ENCODE measurements around the gene ANKRD44. TPM values are rescaled to one million over a fixed set of nuclear protein-coding genes. Genes with fewer than 3 reads are reported as not detected.
A peak's percentile ranks its signal among the peaks of the same experiment; 100 is the strongest.

Gene ANKRD44
- total RNA-seq, 1 donor from 2014 or later: 16.9 TPM

DNA sequence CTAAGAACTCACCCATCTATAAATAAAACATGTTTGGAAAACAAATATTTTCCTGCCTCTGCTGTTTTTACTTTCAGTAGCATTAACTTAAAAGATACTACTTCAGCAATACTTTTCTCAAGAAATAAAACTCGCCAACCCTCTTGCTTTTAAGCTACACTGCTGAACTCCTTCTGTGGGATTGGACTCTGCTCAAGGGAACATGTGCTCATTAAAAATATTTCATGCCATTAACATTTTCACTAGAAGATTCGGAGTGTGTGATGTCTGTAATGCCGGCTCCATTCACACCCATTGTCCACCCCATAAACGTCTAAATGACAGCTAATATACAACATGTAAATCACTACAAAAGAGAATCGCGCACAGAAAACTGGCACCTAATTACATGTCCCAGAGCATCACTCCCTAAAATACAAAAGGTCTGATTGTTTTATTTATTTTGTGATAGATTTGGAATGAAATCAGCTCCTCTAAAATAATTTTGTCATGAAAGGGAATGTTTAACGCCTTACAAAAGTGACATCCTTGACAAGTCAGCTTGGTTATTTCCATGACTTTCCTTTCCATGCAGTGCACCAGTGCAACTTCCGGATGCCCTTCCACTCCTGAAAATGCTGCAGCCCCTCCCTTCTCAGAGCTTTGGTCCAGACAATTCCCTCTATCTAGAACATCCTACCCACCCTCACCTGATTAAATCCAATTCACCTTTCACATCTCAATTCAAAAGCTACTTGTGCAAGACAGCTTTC is 73.1 kb downstream of the ANKRD44 start:
- no peak for DNase-seq (ENCODE audit: low read depth)

DNA sequence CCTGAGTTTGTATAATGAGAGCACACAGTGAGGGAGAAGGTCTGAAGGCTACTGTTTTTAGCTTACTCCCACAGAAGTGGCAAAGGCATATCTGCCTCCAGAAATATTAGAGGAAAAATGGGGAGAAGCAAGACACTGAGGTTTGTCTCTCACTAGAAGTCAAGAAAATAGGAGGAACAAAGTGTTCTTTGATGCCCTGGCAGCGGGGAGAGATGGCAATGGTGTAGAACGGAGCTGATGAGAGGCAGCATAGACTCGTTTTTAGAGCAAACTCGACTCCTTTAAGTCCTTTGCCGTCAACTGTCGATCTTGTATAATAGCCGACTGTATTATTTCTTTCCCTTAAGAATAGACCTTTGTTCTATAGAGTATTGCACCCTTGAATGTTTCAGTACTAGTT is 73.8 kb downstream of the ANKRD44 start:
- no peak for DNase-seq (ENCODE audit: low read depth)

DNA sequence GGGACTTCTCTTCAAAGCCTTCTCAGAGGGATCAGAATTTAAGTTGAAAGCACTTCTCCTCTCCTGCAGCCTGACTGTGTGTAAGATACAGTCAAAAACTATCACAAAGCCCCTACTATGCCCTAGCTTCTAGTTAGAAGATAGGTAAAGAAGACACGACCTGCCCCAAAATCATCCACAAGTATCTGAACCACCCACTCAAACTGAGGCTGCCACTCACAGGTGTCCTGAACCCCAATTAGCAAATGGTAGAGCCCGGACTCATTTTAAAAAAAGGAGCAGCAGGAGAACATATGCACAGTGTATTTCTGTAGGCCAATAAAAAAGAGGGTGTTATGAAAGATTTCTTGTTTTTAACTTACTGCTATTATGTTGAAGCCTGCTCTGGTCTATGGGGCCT is 74.4 kb downstream of the ANKRD44 start:
- no peak for DNase-seq (ENCODE audit: low read depth)

DNA sequence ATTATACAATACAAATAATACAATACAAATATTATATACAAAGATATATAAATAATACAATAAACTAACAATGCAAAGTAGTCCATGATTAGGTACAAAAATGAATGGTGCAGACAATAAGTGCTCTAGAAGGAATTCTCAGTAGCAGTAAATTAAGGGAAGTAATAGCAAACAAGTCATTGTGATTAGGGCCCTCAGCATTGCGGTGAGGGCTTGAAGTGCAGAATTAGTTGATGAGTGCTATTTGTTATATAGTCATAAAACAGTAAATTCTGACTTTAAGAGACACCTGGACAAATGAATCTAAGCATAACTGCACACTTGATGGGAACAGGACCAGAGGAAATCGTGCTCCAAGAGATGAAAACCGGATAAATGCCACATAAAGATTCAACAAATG is 74.9 kb downstream of the ANKRD44 start:
- no peak for DNase-seq (ENCODE audit: low read depth)

DNA sequence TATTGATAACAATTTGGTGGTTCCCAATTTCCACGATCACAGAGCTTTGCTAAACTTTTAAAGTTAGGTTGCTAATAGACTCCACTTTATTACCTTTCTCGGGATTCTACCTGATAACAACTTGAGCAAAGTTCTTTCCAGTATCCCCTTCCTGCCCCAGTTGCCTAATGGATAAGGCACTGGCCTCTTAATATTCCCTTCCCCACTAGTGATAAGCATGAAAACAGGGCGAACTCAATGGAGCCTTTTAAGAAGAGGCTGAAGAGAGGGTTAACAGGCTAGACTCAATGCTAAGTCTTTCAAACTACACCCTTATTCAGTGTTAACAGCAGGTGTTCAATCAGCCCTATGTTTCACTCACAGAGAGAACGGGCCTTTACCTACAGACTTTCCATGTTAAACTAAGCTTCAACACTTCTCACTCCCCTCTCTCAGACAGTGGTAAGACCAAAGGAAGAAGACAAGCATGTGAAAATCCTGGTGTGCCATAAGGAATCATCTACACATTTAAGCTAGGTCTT is 75.8 kb downstream of the ANKRD44 start:
- no peak for DNase-seq (ENCODE audit: low read depth)

DNA sequence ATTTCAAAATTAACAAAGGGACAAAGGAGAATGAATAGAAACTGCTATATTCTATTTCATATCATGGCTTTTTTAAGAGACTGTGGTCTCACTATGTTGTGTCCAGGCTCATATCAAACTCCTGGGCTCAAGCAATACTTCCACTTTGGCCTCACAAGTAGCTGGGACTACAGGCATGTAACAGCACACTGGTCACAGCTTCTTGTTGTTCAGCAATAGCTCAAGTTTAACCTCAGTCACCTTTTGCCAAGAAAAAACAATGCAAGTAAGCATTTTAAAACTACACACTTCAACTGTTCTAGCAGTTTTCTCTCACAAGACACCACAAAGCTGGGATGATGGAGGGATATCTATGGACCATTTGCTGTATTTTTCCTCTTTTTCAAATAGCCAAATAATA is 77.1 kb downstream of the ANKRD44 start:
- DNase-seq (ENCODE audit: low read depth): peak; percentile 34

DNA sequence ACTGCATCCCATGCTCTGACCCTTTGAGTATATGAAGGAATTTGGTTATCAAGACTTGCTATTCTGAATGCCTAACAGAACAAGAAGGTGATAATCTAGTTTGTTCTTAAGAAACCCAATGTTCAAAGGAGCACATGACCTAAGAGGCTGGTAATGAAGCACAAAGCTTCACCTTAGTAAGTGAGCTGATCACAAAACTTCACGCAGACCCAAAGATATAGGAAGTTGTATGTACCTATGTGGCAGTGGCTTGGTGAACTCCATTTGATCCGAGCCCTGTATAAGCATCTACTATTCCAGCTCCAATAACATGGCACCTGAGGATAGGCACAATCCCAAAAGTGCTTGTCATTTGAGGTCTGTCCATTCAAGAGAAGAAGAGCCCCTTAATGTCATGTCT is 78.6 kb downstream of the ANKRD44 start:
- no peak for DNase-seq (ENCODE audit: low read depth)

DNA sequence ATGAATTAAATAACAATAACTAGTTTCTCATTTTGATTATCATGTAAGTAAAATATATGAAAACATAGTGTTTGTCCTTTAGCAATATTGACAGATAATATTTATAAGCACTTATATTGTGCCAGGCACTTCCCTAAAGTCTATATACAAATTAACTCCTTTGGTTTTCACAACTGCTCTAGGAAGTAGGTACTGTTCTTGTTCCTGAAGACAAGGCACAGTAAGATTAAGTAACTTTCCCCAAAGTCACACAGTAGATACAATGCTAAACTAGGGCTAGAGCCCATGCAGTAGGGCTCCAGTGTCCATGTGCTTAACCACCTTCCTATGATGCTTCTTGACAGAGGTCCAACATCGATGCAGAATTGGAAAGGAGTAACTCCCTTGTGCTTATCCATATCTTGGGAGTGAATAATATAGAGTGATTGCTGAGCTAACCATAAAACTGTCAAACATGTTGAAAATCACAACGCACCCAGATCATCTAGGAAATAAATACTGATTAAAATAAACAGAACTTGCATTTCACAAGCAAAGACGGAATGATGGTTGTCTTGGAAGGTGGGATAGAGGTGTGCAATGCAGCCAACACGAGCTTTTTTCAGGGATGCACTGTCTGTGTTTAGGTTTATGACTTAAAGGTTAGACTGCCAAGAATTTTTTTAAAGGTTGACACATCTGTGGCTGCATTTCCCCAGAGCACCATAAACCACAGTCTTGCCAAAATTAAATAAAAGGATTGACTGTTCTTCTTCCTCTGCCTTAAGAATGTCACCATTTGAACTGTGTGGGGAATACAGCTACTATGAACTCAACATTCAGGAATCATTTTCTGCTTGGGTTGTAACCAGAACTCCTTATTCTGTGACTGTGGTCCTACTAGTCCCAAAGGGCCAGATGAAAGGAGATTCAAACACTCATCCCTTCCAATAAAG is 80.8 kb downstream of the ANKRD44 start:
- DNase-seq (ENCODE audit: low read depth): peak; percentile 11

DNA sequence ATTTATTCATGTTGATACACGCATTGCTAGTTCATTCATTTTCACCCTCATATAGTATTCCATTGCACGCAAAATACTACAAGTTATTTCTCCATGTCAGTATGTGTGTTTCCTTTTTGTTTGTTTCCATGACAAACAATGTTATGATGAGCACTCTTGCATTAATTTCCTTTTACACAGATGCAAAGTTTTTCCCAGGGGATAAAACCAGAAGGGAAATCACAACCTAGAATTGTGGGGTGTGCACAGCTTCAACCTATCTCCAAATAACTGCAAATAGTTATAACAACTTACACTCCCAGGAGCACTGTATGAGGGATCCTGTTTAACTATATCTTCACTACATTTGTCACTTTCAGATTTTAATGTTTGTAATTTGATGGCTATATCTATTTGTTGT is 87.1 kb downstream of the ANKRD44 start:
- no peak for DNase-seq (ENCODE audit: low read depth)

DNA sequence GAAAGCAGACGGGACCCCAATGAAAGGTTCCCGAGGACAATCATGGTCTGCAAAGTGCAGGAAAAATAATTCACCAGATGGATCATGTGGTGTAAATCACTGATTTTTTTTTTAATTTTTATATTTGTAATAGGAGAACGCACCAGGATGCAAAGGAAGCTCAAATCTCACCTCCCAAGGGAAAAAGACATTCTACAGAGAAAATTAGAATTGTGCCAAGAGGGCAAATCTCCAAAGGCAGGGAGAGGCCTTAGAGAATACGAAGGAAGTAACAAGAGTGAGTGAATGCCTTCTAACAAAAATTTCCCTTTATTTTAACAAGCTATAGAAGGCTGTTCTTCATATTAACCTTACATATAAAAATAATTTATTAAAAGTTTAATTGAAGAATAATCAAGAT is 90.9 kb downstream of the ANKRD44 start:
- no peak for DNase-seq (ENCODE audit: low read depth)

DNA sequence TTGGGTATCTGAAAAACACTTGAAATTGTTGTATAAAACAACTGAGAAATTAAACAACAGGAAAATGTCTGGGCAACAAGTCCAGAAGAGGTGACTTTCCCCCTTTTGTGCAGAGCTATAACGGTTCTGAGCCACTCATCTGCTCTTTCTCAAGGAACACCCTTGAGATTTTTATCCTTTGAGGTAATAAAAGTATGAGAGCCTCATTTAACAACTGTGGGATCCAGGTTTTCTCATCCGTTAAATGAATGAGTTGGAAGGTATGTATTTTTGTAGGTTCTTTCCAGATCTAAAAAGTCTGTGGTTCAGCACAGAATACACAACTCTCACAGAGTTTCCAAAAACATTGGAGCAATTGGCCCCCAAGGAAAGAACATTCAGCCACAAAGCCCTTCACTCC is 93.0 kb downstream of the ANKRD44 start:
- DNase-seq (ENCODE audit: low read depth): no peak

DNA sequence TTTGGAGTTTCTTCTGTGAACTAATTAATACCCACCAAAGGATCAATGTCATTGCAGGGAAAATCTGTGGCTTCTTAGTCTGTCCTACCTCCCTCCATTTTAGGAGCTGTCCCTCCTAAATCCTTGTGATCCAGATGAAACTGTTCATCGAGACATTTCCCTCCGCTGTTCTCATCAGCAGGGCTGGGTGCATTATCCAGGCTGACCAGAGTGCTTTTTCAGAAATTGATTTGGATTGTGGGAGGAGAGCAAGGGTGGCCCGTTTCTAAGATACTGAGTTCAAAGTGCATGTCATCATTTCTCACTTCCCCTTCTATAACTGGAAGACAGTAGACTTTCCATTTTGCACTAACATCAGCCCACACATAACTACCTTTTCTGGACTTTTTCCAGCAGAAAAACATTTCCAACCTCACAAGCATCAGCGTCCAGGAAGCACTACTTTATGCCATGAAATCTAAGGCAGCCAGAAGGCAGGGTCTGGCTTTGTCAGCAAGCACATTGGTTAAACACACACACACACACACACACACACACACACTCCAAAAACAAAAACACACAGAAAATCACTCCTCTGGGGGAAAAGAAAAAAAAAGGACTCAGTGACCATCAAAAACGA is 94.1 kb downstream of the ANKRD44 start:
- DNase-seq (ENCODE audit: low read depth): no peak

DNA sequence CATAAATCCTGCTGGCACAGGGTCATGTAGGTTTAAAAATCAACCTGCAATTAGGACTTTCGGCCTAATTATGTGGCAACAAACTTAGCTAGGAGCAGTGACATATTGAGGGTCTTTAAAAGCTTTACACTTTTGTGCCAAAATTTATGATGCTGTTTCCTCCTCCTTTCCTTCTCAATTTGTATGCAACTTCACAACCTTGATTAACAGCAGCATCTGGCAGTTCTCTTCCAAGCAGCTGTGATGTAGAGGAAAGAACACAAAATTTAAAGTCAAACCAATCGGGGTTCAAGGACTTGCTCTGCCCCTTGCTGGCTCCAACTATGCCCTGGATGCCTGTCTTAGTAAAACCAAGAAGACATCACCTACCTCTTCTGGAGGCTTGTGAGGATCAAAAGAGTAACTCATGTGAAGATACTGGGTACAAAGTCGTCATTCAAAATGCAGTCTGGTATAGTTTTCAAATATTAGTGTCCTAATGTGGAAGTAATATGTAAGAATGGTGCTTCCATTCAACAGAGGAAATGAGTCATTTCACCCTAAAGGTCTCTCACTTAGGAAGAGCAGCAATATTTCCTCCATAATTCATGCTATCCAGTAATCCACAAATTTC is 94.7 kb downstream of the ANKRD44 start:
- DNase-seq (ENCODE audit: low read depth): no peak

DNA sequence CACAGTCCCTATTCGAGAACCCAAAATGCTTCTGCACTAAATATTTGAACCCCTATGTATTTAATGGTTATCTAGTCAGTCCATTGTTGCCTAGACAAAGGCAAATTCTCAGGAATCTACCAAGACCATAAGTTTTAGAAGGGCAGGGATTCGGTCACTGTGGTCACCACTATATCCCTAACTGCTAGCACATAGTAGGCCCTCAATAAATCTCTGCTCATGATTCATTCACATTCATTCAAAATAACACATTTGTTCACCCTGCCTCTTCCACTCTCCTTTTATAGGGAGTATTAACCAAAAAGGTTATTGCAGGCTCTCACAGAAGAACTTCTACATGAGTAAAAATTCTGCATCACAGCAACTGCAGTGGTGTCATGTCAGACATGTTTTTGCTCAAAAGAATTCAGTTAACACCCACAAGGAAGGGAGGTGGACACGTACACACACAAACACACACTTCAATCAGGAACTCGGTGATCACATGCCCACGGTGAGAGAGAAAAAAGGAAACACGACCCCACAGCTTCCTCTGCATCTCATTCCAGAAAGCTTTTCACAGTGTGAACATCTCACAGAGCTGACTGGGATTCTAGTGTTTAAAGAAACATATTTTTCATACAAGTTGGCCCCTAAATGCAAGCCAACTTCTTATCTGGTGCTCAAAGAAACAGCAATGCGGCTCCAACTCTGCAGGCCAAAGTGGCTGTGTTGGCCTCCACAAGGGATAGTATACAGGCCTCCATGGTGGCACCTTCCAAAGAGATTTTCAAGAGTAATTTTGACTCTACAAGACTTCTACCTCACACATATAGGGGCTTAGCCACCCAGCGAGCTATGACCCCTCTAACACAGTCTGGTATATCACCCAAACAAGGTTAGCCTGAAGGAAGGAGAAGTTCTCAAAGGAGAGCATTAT is 98.0 kb downstream of the ANKRD44 start:
- no peak for DNase-seq (ENCODE audit: low read depth)

DNA sequence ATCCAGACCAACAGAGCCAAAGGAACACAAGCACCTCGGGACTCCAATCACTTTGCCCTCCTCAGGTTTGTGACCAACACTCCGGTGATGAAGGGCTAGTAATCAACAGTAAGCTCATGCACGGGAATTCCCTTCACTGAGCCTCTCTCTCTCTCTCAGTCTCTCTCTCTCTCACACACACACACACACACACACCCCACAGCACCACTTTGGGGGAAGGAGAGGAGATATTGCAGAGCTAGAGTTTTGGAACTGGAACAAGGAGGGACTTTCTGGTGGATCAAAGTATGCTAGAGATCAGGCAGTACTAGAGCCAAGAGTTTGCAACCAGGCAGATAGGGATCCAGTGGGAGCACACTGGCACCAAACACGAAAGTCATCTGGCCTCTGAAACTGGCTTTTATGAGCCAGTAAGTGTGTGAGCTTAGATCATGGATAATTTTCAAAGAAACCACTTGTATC is 98.7 kb downstream of the ANKRD44 start:
- no peak for DNase-seq (ENCODE audit: low read depth)

DNA sequence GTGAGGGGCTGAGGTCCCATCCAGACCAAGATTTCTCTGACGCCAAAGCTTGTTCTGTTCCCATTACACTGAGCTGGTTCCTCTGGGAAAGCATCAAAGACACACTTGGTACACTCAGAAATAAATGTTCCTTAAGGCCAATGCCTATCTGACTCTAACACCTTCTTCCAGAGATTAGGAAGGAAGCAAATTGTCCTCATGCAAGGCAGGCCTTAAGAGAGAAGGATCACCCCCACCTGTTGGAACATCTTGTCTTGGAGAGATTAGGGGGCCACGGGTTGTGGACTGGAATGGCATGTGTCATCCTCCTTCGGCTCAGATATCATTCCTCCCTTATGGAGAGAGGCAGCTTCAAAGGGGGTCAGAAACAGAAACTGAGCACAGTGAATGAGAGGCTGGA is 100.2 kb downstream of the ANKRD44 start:
- no peak for DNase-seq (ENCODE audit: low read depth)

DNA sequence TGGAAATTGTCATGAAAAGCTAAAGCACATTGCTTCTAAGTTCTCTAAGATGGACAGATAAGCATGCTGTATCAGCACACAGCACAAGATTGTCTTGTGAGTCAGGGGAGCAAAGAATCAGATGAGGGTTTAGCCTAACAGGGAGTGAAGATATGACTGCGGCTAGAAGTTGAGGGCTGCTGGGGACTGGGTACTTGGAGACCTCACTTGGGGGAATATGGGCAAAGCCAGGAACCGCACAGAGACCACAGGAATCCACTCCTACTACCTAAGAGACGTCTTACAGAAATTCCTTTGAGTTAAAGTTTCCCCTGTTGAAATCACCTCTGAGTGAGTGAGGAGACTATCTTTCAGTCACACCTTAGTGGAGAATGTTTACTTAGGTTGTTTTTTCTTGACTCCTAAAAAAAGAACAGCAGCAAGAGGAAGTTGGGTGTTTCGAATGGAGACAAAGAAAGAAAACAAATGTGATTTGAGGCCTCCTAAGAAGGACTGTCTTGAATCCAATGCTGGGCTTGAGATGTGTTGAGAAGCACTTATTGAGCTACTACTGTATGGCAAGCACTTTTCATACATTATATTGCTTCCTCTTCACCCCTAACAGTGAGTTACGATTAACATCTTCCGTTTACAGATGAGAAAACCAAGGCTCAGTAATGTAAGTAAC is 100.7 kb downstream of the ANKRD44 start:
- DNase-seq (ENCODE audit: low read depth): peak; percentile 90

DNA sequence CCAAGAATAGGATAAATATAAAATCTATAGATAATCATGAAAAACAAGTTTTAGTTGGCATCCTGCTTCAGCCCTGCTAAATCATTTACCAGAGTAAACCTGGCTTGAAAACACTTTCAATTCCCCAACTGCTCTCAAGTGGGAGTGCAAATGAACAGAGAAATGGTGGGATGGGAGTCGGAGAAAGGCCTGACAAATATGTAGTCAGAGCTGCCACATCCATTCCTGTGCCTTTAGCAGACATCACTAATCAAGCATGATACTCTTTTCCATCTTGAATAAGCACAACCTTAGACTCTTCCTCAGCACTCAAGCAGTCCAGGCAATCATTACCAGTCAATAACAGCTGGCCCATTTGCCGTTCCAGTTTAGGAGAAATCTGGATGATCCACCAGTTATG is 101.3 kb downstream of the ANKRD44 start:
- DNase-seq (ENCODE audit: low read depth): peak; percentile 72

DNA sequence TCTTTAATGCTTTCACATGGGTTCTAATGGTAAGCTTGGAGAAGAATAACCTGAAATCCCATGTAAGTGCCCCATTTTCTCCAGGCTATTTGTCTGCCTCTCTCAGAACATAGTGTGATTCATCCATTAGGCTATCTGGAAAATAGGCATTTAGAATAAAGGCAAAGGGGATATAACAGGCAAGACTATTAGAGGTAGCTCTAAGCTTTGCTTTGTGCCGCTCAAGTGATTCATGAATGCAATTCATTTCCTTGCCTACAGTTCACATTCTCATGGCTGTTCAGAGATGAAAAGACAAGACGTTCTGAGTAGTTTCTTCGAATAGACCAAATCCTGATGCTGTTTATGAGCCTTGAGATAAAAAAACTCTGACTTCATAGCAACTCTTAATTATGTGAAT is 101.7 kb downstream of the ANKRD44 start:
- DNase-seq (ENCODE audit: low read depth): peak; percentile 89

DNA sequence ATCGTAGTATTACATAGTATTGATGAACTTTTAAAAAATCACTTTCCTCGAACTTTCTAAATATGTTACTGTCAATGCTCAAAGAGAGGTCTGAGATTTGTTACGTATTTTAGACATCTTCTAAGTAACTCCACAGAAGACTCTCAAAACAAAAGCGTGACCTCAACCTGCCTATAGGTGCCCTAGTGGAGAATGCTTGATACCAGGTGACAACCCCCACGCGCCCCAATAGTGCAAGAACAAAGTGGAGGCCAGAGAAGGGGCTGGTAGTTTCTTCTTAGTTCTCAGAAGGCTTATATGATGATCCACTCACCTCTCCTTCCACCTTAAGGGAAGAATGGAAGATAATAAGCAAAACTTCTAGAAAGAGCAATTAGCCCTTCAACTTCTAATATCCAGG is 102.6 kb downstream of the ANKRD44 start:
- DNase-seq (ENCODE audit: low read depth): no peak

All from renal cortical epithelial cell (primary cell).